ENCODE results near the gene RIC1. TPM values are rescaled to one million over a fixed set of nuclear protein-coding genes. Genes with fewer than 3 reads are reported as not detected.

Gene RIC1
- total and polyA plus RNA-seq, 9 of the 15 experiments (the other 6 are each of a cell fraction or from before 2014, with no cell fraction given) = 3.2 to 25.8 (median 15.0) TPM

DNA sequence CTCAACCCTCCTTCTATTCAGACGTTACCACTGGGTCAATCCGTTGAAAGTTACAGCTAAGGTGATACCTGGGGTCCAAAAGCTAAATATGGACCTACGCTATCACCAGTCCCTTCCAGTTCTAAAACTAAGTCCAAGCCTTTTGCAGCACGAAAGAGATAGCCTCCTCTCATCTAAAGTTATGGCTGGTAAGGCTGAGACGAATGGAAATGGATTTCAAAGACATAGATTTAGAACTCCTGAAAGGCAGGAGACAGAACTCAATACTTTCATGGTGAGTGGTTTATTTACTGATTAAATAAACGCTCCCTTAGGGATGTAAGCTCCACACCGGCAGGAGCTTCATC is 751 bp upstream of the RIC1 start:
- POLR2A ChIA-PET = interaction anchor here (0.6 kb wide), 1 partner anchor 506 kb away, joined by 3 read pairs; no protein-coding TSS in a partner anchor
- DNase-seq (ENCODE audit: extremely low read depth in 1 of 4, low spot score in 3 of 4) = no peak
- no peaks in the 10 kb centered on the region for H3K9me3 ChIP-seq (replicated peaks; ENCODE audit: control insufficient read depth, insufficient read depth, low read depth, low read length)
- no peaks in the 10 kb centered on the region for H4K20me1 ChIP-seq (replicated peaks; ENCODE audit: control insufficient read depth, insufficient read depth, low read length)
- 0% methylated on average over 7 of the region's 7 CpGs for WGBS (ENCODE audit: insufficient coverage, low coverage, missing lambda C conversion rate)
- in situ Hi-C loops (cut with MboI) = no loop called here
- TSS peak; percentile 92 for BruUV-seq (replicated peaks)
- H2AFZ ChIP-seq (ENCODE audit: low read depth, low read length) = peak overlapping the region; percentile 96
- TF ChIP-seq KAT8 (IDR thresholded peaks at IDR 0.05; ENCODE audit: low read depth) (0 out of 2 replicates have a peak, but pooled peaks have one; percentile 35), SLC30A9 (CRISPR knock-in tag; IDR thresholded peaks at IDR 0.05) (no peak), PRMT5 (CRISPR knock-in tag; IDR thresholded peaks at IDR 0.05) (no peak), C11orf30 (IDR thresholded peaks at IDR 0.05; ENCODE audit: low read depth) (no peak), E2F3 (CRISPR knock-in tag; IDR thresholded peaks at IDR 0.05) (no peak), SAP30 (IDR thresholded peaks at IDR 0.05; ENCODE audit: borderline replicate concordance, insufficient read depth, low read depth, low read length, poor library complexity, severe bottlenecking) (no peak)
- intact Hi-C loops (cut with micrococcal nuclease) = loop anchor here (5.0 kb wide), 1 partner anchor 379 kb away; a partner anchor contains a TSS
- no peaks in the 10 kb centered on the region for H3K27me3 ChIP-seq (ENCODE audit: control insufficient read depth in 2 of 2, insufficient read depth in 2 of 2, low read length in 2 of 2)
- H3K9ac ChIP-seq (ENCODE audit: insufficient read depth in 1 of 2, low read depth in 2 of 2, low read length in 2 of 2) = peak overlapping the region; percentile 87 to 97
- 0 out of 3 replicates have a peak, but pooled peaks have one; percentile 0 for ATAC-seq
- H3K4me2 ChIP-seq (ENCODE audit: insufficient read depth, low read length) = peak overlapping the region; percentile 91
- peak overlapping the region; percentile 95 for H3K4me3 ChIP-seq
- H3K36me3 ChIP-seq (ENCODE audit: control insufficient read depth, insufficient read depth, low read length) = 0 out of 3 replicates have a peak, but pooled peaks cover 4% of the 10 kb centered on the region
- H3K4me1 ChIP-seq (replicated peaks in 1 of 2; ENCODE audit: control insufficient read depth in 2 of 2, insufficient read depth in 2 of 2, low read length in 2 of 2) = peaks cover 0 to 5% of the 10 kb centered on the region in 2 experiments; a peak in 3 of 5 replicates
- FAIRE-seq = no peak
- peaks cover 62% of the 10 kb centered on the region for H3K79me2 ChIP-seq (ENCODE audit: control insufficient read depth, insufficient read depth, low read length)
- CTCF ChIA-PET (ENCODE audit: low intra/inter-chr PET ratio) = no interaction called here
- H3K9me1 ChIP-seq (ENCODE audit: control insufficient read depth, insufficient read depth, low read length) = no peaks in the 10 kb centered on the region
- peak overlapping the region; percentile 87 for H3K27ac ChIP-seq (ENCODE audit: extremely low read depth, low read depth, low read length)
